Neural progenitor cell (in vitro differentiated cells): ENCODE data around the gene CDK2AP2.

Experiments used
- CTCF ChIP-seq: fragments of 200-600 bp; sonication (generic); IDR thresholded peaks from 2 replicates; pipeline ENCODE4 v1.5.1; 2017; ENCODE audit warnings: antibody characterized with exemption, mild to moderate bottlenecking
- EZH2phosphoT487 ChIP-seq: fragments of 200-600 bp; sonication (generic); IDR thresholded peaks from 2 replicates; pipeline ENCODE4 v1.6.1; 2017; ENCODE audit warnings: antibody characterized with exemption

DNA sequence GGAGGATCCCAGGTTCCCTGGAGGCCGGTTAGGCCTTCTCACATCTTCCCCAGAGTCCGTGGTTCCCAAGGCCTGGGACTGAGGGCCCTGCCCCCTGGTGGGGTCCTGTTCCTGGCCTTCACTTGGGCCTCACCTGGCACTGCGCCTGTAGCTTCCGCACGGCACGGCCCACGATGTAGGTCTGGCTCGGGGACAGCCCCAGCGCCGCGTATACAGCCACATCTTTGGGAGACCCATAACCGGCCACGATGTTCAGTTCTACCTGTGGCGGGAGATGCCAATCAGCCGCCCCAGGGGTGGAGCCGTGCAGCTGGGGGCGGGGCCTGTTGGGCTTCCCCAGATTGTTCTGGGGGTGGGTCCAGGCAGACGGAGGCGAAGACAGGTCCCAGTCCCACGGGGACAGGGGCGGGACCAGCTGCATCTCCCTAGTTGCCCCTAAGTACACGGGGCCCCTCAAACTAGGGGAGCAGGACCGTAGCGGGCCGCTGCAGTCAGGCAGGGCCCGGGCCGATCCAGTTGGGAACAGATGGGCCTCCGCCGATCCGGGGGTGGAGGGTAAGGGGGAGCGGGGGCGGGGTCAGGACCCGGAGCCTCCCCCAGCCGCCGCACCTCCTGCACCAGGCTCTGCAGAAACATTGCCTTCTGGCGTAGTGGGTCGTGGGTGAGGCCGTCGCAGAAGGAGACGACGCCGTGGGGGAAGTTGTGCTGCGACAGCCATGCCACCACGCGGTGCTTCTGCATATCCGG lies 15.0 kb downstream of the CDK2AP2 start:
- TF ChIP-seq CTCF (no peak), EZH2phosphoT487 (no peak)
